Lower leg skin (tissue), 3 donors: ENCODE results near the gene DPYD.

Source experiments
- CTCF ChIP-seq, 3 donors: fragments of 450-650 bp; IDR thresholded peaks; one replicate each; pipeline ENCODE4 v1.5.1; 2016; ENCODE audit warnings: antibody characterized with exemption in 3 of 3, mild to moderate bottlenecking in 3 of 3, moderate library complexity in 2 of 3
- POLR2A ChIP-seq, 2 donors: fragments of 450-650 bp; IDR thresholded peaks; one replicate each; pipeline ENCODE4 v1.6.1; 2016 to 2017; ENCODE audit warnings: antibody characterized with exemption in 2 of 2, mild to moderate bottlenecking in 1 of 2, moderate library complexity in 1 of 2

GRCh38 chr1:97545446-97545845 is 375.4 kb downstream of the DPYD start:
- TF ChIP-seq CTCF (IDR thresholded peaks at IDR 0.05) = no peak
- TF ChIP-seq POLR2A (IDR thresholded peaks at IDR 0.05) = no peak
